Measurements from ENCODE around the gene VSIG1. TPM values are rescaled to one million over a fixed set of nuclear protein-coding genes. Genes with fewer than 3 reads are reported as not detected.

VSIG1 gene
- polyA plus RNA-seq, 1 donor (not counting 4 experiments of a cell fraction or from before 2014, with no cell fraction given), result 7.2 TPM

- Histone ChIP-seq H3K9me3 (ENCODE audit: control insufficient read depth, low read depth, low read length) (no peaks in the 10 kb centered on the region), H3K36me3 (ENCODE audit: control insufficient read depth in 2 of 2, extremely low read depth in 1 of 2, insufficient read depth in 2 of 2, low read length in 2 of 2) (no peaks in the 10 kb centered on the region), H3K9me1 (ENCODE audit: control insufficient read depth, extremely low read depth, insufficient read depth, low read length) (no peaks in the 10 kb centered on the region), H4K20me1 (ENCODE audit: control insufficient read depth, extremely low read depth, insufficient read depth, low read length) (no peaks in the 10 kb centered on the region), H3K9ac (ENCODE audit: control insufficient read depth, extremely low read depth, insufficient read depth, low read length) (no peak overlapping the region), H3K79me2 (ENCODE audit: control insufficient read depth, insufficient read depth, low read length) (no peaks in the 10 kb centered on the region), H3K4me3 (ENCODE audit: control insufficient read depth in 2 of 3, extremely low read depth in 1 of 3, insufficient read depth in 2 of 3, low read depth in 1 of 3, low read length in 3 of 3) (no peak overlapping the region), H2AFZ (ENCODE audit: control insufficient read depth, low read length) (no peak overlapping the region), H3K27me3 (ENCODE audit: control insufficient read depth, extremely low read depth, insufficient read depth, low read length) (no peaks in the 10 kb centered on the region), H3K4me1 (ENCODE audit: control insufficient read depth, extremely low read depth, insufficient read depth, low read length) (peaks cover 5% of the 10 kb centered on the region), H3K27ac (ENCODE audit: control insufficient read depth, insufficient read depth, low read length) (no peak overlapping the region), H3K4me2 (ENCODE audit: control insufficient read depth, extremely low read depth, insufficient read depth, low read depth, low read length) (no peak overlapping the region)
- DNase-seq (ENCODE audit: low read depth, low spot score) (no peak), FAIRE-seq (no peak)
- no peak for TF ChIP-seq CTCF (optimal IDR thresholded peaks at IDR 0.05 in 1 of 3, IDR thresholded peaks at IDR 0.05 in 1 of 3, conservative IDR thresholded peaks at IDR 0.05 in 1 of 3; ENCODE audit: extremely low read depth in 1 of 3, insufficient read depth in 2 of 3, low read length in 3 of 3)
- no peak for TF ChIP-seq EZH2 (IDR thresholded peaks at IDR 0.05; ENCODE audit: low read length)
- dilution Hi-C loops (cut with MboI; ENCODE audit: extremely low pct_ligation_motif_present, low sequenced_read_pairs), result no loop called here
These were observed 26.0 kb upstream of the VSIG1 start for GRCh38 chrX:108018656-108019381.

GRCh38 chrX:108019382-108019875 lies 25.4 kb upstream of the VSIG1 start:
- Histone ChIP-seq H3K36me3 (ENCODE audit: control insufficient read depth in 2 of 2, extremely low read depth in 1 of 2, insufficient read depth in 2 of 2, low read length in 2 of 2) (no peaks in the 10 kb centered on the region), H3K4me3 (ENCODE audit: control insufficient read depth in 2 of 3, extremely low read depth in 1 of 3, insufficient read depth in 2 of 3, low read depth in 1 of 3, low read length in 3 of 3) (no peak overlapping the region), H3K4me1 (ENCODE audit: control insufficient read depth, extremely low read depth, insufficient read depth, low read length) (peaks cover 5% of the 10 kb centered on the region), H2AFZ (ENCODE audit: control insufficient read depth, low read length) (no peak overlapping the region), H3K9me3 (ENCODE audit: control insufficient read depth, low read depth, low read length) (no peaks in the 10 kb centered on the region), H3K27ac (ENCODE audit: control insufficient read depth, insufficient read depth, low read length) (no peak overlapping the region), H3K9me1 (ENCODE audit: control insufficient read depth, extremely low read depth, insufficient read depth, low read length) (no peaks in the 10 kb centered on the region), H3K27me3 (ENCODE audit: control insufficient read depth, extremely low read depth, insufficient read depth, low read length) (no peaks in the 10 kb centered on the region), H3K4me2 (ENCODE audit: control insufficient read depth, extremely low read depth, insufficient read depth, low read depth, low read length) (no peak overlapping the region), H3K9ac (ENCODE audit: control insufficient read depth, extremely low read depth, insufficient read depth, low read length) (no peak overlapping the region), H4K20me1 (ENCODE audit: control insufficient read depth, extremely low read depth, insufficient read depth, low read length) (no peaks in the 10 kb centered on the region), H3K79me2 (ENCODE audit: control insufficient read depth, insufficient read depth, low read length) (no peaks in the 10 kb centered on the region)
- TF ChIP-seq EZH2 (IDR thresholded peaks at IDR 0.05; ENCODE audit: low read length) (no peak), CTCF (optimal IDR thresholded peaks at IDR 0.05 in 1 of 3, IDR thresholded peaks at IDR 0.05 in 1 of 3, conservative IDR thresholded peaks at IDR 0.05 in 1 of 3; ENCODE audit: extremely low read depth in 1 of 3, insufficient read depth in 2 of 3, low read length in 3 of 3) (no peak)
- no peak for FAIRE-seq
- no peak for DNase-seq (ENCODE audit: low read depth, low spot score)
- dilution Hi-C loops (cut with MboI; ENCODE audit: extremely low pct_ligation_motif_present, low sequenced_read_pairs), result no loop called here
